Suprapubic skin (tissue), 4 donors: ENCODE results near the gene DGKB. TPM values are rescaled to one million over a fixed set of nuclear protein-coding genes. Genes with fewer than 3 reads are reported as not detected.

Experiments
- DNase-seq, 2 donors: peaks; one replicate each; pipeline ENCODE4 v3.0.0-alpha.2; 2019; ENCODE audit warnings: low spot score in 2 of 2
- H3K27ac ChIP-seq: fragments of 200-600 bp; sonication (generic); one replicate; pipeline ENCODE4 v1.5.1; 2019
- H3K27me3 ChIP-seq: fragments of 200-600 bp; sonication (generic); one replicate; pipeline ENCODE4 v1.5.1; 2019
- H3K36me3 ChIP-seq: fragments of 200-600 bp; sonication (generic); one replicate; pipeline ENCODE4 v1.5.1; 2019
- H3K4me1 ChIP-seq: fragments of 200-600 bp; sonication (generic); one replicate; pipeline ENCODE4 v1.5.1; 2019
- H3K4me3 ChIP-seq: fragments of 200-600 bp; sonication (generic); one replicate; pipeline ENCODE4 v1.5.1; 2019; ENCODE audit warnings: mild to moderate bottlenecking
- H3K9me3 ChIP-seq: fragments of 200-600 bp; sonication (generic); one replicate; pipeline ENCODE4 v1.5.1; 2019
- EP300 ChIP-seq: sonication (generic); formaldehyde crosslinking; IDR thresholded peaks from one replicate; pipeline ENCODE4 v1.6.1; 2017; ENCODE audit warnings: antibody characterized with exemption
- POLR2A ChIP-seq, 2 donors: fragments of 450-650 bp; IDR thresholded peaks; one replicate each; pipeline ENCODE4 v1.6.1; 2017; ENCODE audit warnings: antibody characterized with exemption in 2 of 2, mild to moderate bottlenecking in 2 of 2, moderate library complexity in 2 of 2
- POLR2AphosphoS5 ChIP-seq, 3 donors: sonication (generic); formaldehyde crosslinking; IDR thresholded peaks; one replicate each; pipeline ENCODE4 v1.6.1; 2017; ENCODE audit warnings: antibody characterized with exemption in 3 of 3
- WGBS: methylation state at CpG from one replicate; pipeline ENCODE4 v1.1.5; 2018; 5-methylcytosine and 5-hydroxymethylcytosine counted together
- total RNA-seq, 4 donors: library from RNA; depleted of rRNA; stranded (reverse); fragments of >200 nt; gene quantifications; one replicate each; pipeline ENCODE4 v1.1.0, GENCODE V29; 2016
- TF ChIP-seq, protein P1 (sequence below), 2 donors: fragments of 200-600 bp in 1 of 2; fragments of 450-650 bp in 1 of 2; sonication (generic) in 1 of 2; IDR thresholded peaks; one replicate each; pipeline ENCODE4 v1.5.1; 2016 to 2019; ENCODE audit warnings: antibody characterized with exemption in 2 of 2, mild to moderate bottlenecking in 1 of 2, moderate library complexity in 1 of 2

The DGKB gene
- total RNA-seq, 4 donors from 2014 or later = 0.17 to 0.30 TPM; not detected in 2

DNA sequence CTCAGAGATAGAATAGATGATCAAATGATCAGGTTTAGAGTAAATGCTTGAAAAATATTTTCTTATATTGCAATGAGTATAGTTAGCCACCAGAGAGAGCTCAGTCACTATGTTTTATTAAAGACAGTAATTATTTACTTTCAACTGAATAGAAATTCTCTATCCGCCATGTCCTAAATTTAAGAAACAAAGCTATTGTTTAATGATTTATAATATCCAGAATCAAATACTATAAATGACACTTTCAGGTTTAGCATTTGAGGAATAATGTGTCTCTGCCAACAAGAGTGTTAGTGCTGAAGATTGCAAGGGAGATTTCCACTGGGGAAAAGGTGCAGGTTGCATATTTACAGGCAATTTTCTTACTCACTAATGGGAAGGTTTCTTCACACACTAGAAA, 184.7 kb downstream of the DGKB start:
- no peaks in the 10 kb centered on the region for H3K4me1 ChIP-seq
- H3K9me3 ChIP-seq = no peaks in the 10 kb centered on the region
- TF ChIP-seq POLR2AphosphoS5 (IDR thresholded peaks at IDR 0.05) (no peak), POLR2A (IDR thresholded peaks at IDR 0.05) (no peak), EP300 (no peak)
- TF ChIP-seq, protein P1, sequence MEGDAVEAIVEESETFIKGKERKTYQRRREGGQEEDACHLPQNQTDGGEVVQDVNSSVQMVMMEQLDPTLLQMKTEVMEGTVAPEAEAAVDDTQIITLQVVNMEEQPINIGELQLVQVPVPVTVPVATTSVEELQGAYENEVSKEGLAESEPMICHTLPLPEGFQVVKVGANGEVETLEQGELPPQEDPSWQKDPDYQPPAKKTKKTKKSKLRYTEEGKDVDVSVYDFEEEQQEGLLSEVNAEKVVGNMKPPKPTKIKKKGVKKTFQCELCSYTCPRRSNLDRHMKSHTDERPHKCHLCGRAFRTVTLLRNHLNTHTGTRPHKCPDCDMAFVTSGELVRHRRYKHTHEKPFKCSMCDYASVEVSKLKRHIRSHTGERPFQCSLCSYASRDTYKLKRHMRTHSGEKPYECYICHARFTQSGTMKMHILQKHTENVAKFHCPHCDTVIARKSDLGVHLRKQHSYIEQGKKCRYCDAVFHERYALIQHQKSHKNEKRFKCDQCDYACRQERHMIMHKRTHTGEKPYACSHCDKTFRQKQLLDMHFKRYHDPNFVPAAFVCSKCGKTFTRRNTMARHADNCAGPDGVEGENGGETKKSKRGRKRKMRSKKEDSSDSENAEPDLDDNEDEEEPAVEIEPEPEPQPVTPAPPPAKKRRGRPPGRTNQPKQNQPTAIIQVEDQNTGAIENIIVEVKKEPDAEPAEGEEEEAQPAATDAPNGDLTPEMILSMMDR (IDR thresholded peaks at IDR 0.05) = peak in 1 of 2 donors; percentile 28
- H3K4me3 ChIP-seq = no peak overlapping the region
- H3K27me3 ChIP-seq = no peaks in the 10 kb centered on the region
- H3K36me3 ChIP-seq = no peaks in the 10 kb centered on the region
- H3K27ac ChIP-seq = no peak overlapping the region
- DNase-seq = no peak
- WGBS = 29% methylated on average over 1 of the region's 1 CpG

DNA sequence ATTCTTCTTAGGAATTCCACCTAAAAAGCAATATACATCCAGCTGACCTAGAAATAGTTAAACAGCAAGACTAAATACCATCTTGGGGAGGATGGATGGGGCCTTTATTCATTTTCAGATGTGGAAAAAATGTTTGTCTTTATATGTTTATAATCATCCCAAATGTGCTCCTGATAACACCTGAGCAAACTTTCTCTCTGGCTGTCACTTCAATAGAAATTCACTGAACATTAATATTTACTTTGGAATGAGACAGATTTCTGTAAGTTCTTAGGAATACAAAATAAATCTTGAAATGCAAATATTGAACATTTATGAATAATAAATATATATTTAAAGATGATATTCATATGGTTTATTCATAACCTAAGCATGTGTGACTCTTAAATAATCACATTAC, 185.4 kb downstream of the DGKB start:
- Histone ChIP-seq H3K36me3 (no peaks in the 10 kb centered on the region), H3K4me1 (no peaks in the 10 kb centered on the region), H3K27me3 (no peaks in the 10 kb centered on the region), H3K9me3 (no peaks in the 10 kb centered on the region), H3K4me3 (no peak overlapping the region), H3K27ac (no peak overlapping the region)
- TF ChIP-seq, protein P1 (IDR thresholded peaks at IDR 0.05) = no peak
- TF ChIP-seq EP300 (no peak), POLR2A (IDR thresholded peaks at IDR 0.05) (no peak), POLR2AphosphoS5 (IDR thresholded peaks at IDR 0.05) (no peak)
- no peak for DNase-seq

DNA sequence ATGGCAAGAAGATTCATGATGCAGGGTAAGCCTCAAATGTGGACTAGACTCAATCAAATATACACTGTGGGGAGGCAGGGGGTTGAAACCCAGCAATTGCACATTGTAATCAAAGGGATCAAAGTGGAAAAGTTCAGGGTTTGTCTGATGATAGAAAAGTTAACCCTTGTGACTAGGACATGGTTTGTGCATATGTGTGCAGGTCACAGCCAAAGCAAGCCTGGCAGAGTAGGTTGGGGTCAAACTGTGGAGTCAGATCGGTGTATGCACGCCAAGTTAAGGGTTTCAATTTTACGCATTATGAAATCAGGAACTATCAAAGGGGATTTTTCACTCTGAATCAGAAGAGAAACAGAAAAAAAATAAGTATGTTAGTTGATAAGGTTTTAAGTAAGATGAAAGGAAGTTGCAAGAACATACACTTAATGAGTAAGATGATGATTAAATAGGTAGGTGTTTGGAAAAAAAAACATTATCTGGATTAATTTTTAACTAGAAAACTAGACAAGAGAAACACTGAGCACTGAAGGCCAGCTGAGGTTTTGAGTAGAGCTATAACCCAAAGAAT, 188.3 kb downstream of the DGKB start:
- WGBS = 87% methylated on average over 3 of the region's 3 CpGs
- no peaks in the 10 kb centered on the region for H3K27me3 ChIP-seq
- no peak overlapping the region for H3K27ac ChIP-seq
- no peaks in the 10 kb centered on the region for H3K4me1 ChIP-seq
- no peaks in the 10 kb centered on the region for H3K36me3 ChIP-seq
- TF ChIP-seq POLR2AphosphoS5 (IDR thresholded peaks at IDR 0.05) (no peak), EP300 (no peak), POLR2A (IDR thresholded peaks at IDR 0.05) (no peak)
- TF ChIP-seq, protein P1 (IDR thresholded peaks at IDR 0.05) = no peak
- no peak for DNase-seq
- no peaks in the 10 kb centered on the region for H3K9me3 ChIP-seq
- no peak overlapping the region for H3K4me3 ChIP-seq

DNA sequence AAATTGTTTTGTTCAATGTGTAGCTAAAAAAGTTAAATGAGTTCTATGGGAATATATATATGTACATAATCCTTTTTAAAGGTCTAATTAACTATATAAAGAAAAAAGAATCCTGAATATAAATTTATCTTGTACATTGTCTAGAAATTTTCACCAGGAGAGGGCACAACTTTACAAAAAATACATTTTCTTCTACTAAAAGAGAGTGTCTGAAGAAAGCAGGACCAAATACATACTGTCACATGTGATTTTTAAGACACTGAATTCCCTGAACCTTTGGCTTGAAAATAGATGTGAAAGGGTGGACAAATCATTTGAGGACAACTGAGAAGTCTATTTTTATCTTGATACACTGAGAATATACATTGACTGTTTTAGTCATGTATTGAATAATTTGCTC, 204.3 kb downstream of the DGKB start:
- H3K9me3 ChIP-seq = no peaks in the 10 kb centered on the region
- no peak overlapping the region for H3K4me3 ChIP-seq
- TF ChIP-seq EP300 (no peak), POLR2AphosphoS5 (IDR thresholded peaks at IDR 0.05) (no peak)
- no peaks in the 10 kb centered on the region for H3K36me3 ChIP-seq
- DNase-seq = no peak
- H3K27me3 ChIP-seq = no peaks in the 10 kb centered on the region
- no peaks in the 10 kb centered on the region for H3K4me1 ChIP-seq
- H3K27ac ChIP-seq = no peak overlapping the region

DNA sequence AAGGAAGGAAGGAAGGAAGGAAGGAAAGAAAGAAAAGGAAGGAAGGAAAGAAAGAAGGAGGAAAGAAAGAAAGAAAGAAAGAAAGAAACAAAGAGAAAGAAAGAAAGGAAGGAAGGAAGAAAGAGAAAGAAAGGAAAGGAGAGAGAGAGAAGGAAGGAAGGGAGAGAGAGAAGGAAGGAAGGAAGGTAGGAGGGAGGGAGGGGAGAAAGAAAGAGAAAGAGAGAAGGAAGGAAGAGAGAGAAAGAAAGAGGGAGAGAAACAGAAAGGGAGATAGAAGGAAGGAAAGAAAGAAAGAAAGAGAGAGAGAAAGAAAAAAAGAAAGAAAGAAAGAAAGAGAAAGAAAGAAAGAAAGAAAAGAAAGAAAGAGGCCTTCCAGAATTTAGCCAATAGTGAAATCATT, 204.9 kb downstream of the DGKB start:
- H3K4me1 ChIP-seq = no peaks in the 10 kb centered on the region
- no peak for TF ChIP-seq EP300
- no peak for TF ChIP-seq POLR2AphosphoS5 (IDR thresholded peaks at IDR 0.05)
- TF ChIP-seq, protein P1 (IDR thresholded peaks at IDR 0.05) = no peak
- TF ChIP-seq POLR2A (IDR thresholded peaks at IDR 0.05) = no peak

More for the DNA sequence above, 204.9 kb downstream of the DGKB start:
- Histone ChIP-seq H3K9me3 (no peaks in the 10 kb centered on the region), H3K4me3 (no peak overlapping the region), H3K27ac (no peak overlapping the region), H3K27me3 (no peaks in the 10 kb centered on the region), H3K36me3 (no peaks in the 10 kb centered on the region)
- DNase-seq = no peak
